GM04503 (cell line): Measurements from ENCODE around the gene H19.

Experiments
- DNase-seq: peaks from one replicate; pipeline ENCODE4 v3.0.0-alpha.2; 2012; ENCODE audit warnings: low read depth

H19 gene

GRCh38 chr11:1946812-1947484, 50.7 kb downstream of the H19 start, which contains the start of gene MRPL23:
Gene MRPL23, plus strand, starts transcription at chr11:1947332. Its CDS starts 31 bp downstream, at chr11:1947363.
- no peak for DNase-seq
